ENCODE data around the gene PNRC1.
"Not testable (repeated sequence)": the region's sequence is repeated elsewhere in the genome, so short reads cannot be mapped to it uniquely, and the experiment has no call there.

DNA sequence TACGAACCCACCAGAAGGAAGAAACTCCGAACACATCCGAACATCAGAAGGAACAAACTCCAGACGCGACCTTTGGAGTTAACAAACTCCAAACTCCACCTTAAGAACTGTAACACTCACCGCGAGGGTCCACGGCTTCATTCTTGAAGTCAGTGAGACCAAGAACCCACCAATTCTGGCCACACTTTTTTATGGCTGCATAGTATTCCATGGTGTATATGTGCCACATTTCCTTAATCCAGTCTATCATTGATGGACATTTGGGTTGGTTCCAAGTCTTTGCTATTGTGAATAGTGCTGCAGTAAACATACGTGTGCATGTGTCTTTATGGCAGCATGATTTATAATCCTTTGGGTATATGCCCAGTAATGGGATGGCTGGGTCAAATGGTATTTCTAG, 14.4 kb upstream of the PNRC1 start:
- TF ChIP-seq CTCF (IDR thresholded peaks at IDR 0.05; ENCODE audit: insufficient read depth, low read depth, low read length); EZH2 (IDR thresholded peaks at IDR 0.05; ENCODE audit: insufficient read depth, low read length): not testable (repeated sequence)

Measured in astrocyte (in vitro differentiated cells and primary cell).